Fibroblast of lung (primary cell): Measurements from ENCODE around the gene DNMT1.

Experiments used
- CTCF ChIP-seq, 2 donors: IDR thresholded peaks in 1 of 2; conservative IDR thresholded peaks in 1 of 2; 1 replicate in 1 of 2; 2 replicates in 1 of 2; pipeline ENCODE4 v1.5.1; 2011 to 2012; ENCODE audit warnings: low read length in 2 of 2, control low read depth in 1 of 2, inconsistent platforms in 1 of 2, low read depth in 1 of 2, mild to moderate bottlenecking in 1 of 2
- EZH2 ChIP-seq: IDR thresholded peaks from 2 replicates; pipeline ENCODE4 v1.5.1; 2012; ENCODE audit warnings: low read length, control low read depth, mild to moderate bottlenecking; ENCODE audit errors: missing control alignments

GRCh38 chr19:10091895-10092641, 102.7 kb downstream of the DNMT1 start:
- TF ChIP-seq CTCF (conservative IDR thresholded peaks at IDR 0.05 in 1 of 2, IDR thresholded peaks at IDR 0.05 in 1 of 2; ENCODE audit: low read depth in 1 of 2, low read length in 2 of 2): no peak
- no peak for TF ChIP-seq EZH2
